GM12801 (cell line): ENCODE data around the gene NNAT.

Experiments used
- CTCF ChIP-seq: IDR thresholded peaks from one replicate; pipeline ENCODE4 v1.5.1; 2011; ENCODE audit warnings: control low read depth; ENCODE audit not compliant: insufficient read length; ENCODE audit errors: extremely low read depth

NNAT gene

GRCh38 chr20:37565134-37565811 is 44.2 kb downstream of the NNAT start:
- TF ChIP-seq CTCF = no peak

GRCh38 chr20:37566590-37567330 is 45.7 kb downstream of the NNAT start:
- TF ChIP-seq CTCF = no peak

- TF ChIP-seq CTCF = no peak
Observed at GRCh38 chr20:37567331-37567665, 46.2 kb downstream of the NNAT start.

- no peak for TF ChIP-seq CTCF
Observed at GRCh38 chr20:37567671-37568588, 46.9 kb downstream of the NNAT start.

- no peak for TF ChIP-seq CTCF
Observed at GRCh38 chr20:37570419-37570818, 49.4 kb downstream of the NNAT start.

GRCh38 chr20:37571033-37571432 is 50.0 kb downstream of the NNAT start:
- TF ChIP-seq CTCF = no peak
